Measurements from ENCODE around the gene ASAP2.
"Not testable (repeated sequence)": the region's sequence is repeated elsewhere in the genome, so short reads cannot be mapped to it uniquely, and the experiment has no call there.

Gene ASAP2

GRCh38 chr2:9262671-9263171 is 56.1 kb downstream of the ASAP2 start:
- in situ Hi-C loops (cut with HindIII; ENCODE audit: low sequenced_read_pairs), result no loop called here
- no peak for TF ChIP-seq CTCF (IDR thresholded peaks at IDR 0.05; ENCODE audit: low read depth, low read length, missing control alignments)
- no peak overlapping the region for H3K4me3 ChIP-seq (ENCODE audit: low read depth, low read length)
- DNase-seq (ENCODE audit: low read depth), result no peak

GRCh38 chr2:9263428-9263827 is 56.8 kb downstream of the ASAP2 start:
- H3K4me3 ChIP-seq (ENCODE audit: low read depth, low read length), result no peak overlapping the region
- in situ Hi-C loops (cut with HindIII; ENCODE audit: low sequenced_read_pairs), result no loop called here
- no peak for TF ChIP-seq CTCF (IDR thresholded peaks at IDR 0.05; ENCODE audit: low read depth, low read length, missing control alignments)
- no peak for DNase-seq (ENCODE audit: low read depth)

GRCh38 chr2:9264301-9264700 is 57.7 kb downstream of the ASAP2 start:
- no peak overlapping the region for H3K4me3 ChIP-seq (ENCODE audit: low read depth, low read length)
- in situ Hi-C loops (cut with HindIII; ENCODE audit: low sequenced_read_pairs), result no loop called here
- no peak for DNase-seq (ENCODE audit: low read depth)
- TF ChIP-seq CTCF (IDR thresholded peaks at IDR 0.05; ENCODE audit: low read depth, low read length, missing control alignments), result no peak

- peak; percentile 67 for DNase-seq (ENCODE audit: low read depth)
- in situ Hi-C loops (cut with HindIII; ENCODE audit: low sequenced_read_pairs), result no loop called here
- no peak overlapping the region for H3K4me3 ChIP-seq (ENCODE audit: low read depth, low read length)
- TF ChIP-seq CTCF (IDR thresholded peaks at IDR 0.05; ENCODE audit: low read depth, low read length, missing control alignments), result no peak
Measured at GRCh38 chr2:9266711-9267110, 60.1 kb downstream of the ASAP2 start.

GRCh38 chr2:9267286-9267685 is 60.7 kb downstream of the ASAP2 start:
- H3K4me3 ChIP-seq (ENCODE audit: low read depth, low read length); in situ Hi-C loops (cut with HindIII; ENCODE audit: low sequenced_read_pairs); DNase-seq (ENCODE audit: low read depth): not testable (repeated sequence)

GRCh38 chr2:9268301-9269080 is 61.9 kb downstream of the ASAP2 start:
- H3K4me3 ChIP-seq (ENCODE audit: low read depth, low read length), result no peak overlapping the region
- no peak for DNase-seq (ENCODE audit: low read depth)
- in situ Hi-C loops (cut with HindIII; ENCODE audit: low sequenced_read_pairs), result no loop called here
- no peak for TF ChIP-seq CTCF (IDR thresholded peaks at IDR 0.05; ENCODE audit: low read depth, low read length, missing control alignments)

GRCh38 chr2:9269295-9269694 is 62.7 kb downstream of the ASAP2 start:
- no peak for DNase-seq (ENCODE audit: low read depth)
- H3K4me3 ChIP-seq (ENCODE audit: low read depth, low read length), result no peak overlapping the region
- TF ChIP-seq CTCF (IDR thresholded peaks at IDR 0.05; ENCODE audit: low read depth, low read length, missing control alignments), result no peak
- in situ Hi-C loops (cut with HindIII; ENCODE audit: low sequenced_read_pairs), result no loop called here
